OCI-LY1 (cell line): ENCODE results near the gene LAMA4.
"Not testable (repeated sequence)": the region's sequence is repeated elsewhere in the genome, so short reads cannot be mapped to it uniquely, and the experiment has no call there.

Experiments used
- H2AFZ ChIP-seq: fragments of 200-600 bp; sonication (generic), shearing (Covaris generic); 2 replicates; pipeline ENCODE4 v1.6.0; 2014; ENCODE audit warnings: antibody characterized with exemption, mild to moderate bottlenecking, low read length
- H3F3A ChIP-seq: fragments of 200-600 bp; sonication (generic), shearing (Covaris generic); 2 replicates; pipeline ENCODE4 v1.6.0; 2014; ENCODE audit warnings: mild to moderate bottlenecking, antibody characterized with exemption, low read length, moderate library complexity; ENCODE audit not compliant: insufficient read depth
- H3K27ac ChIP-seq: fragments of 200-600 bp; sonication (generic); 2 replicates; pipeline ENCODE4 v1.5.1; 2014; ENCODE audit warnings: low read length, mixed run types, mild to moderate bottlenecking, low read depth; ENCODE audit not compliant: poor library complexity, severe bottlenecking
- H3K27me3 ChIP-seq: fragments of 200-600 bp; sonication (generic); 2 replicates; pipeline ENCODE4 v1.6.0; 2014; ENCODE audit warnings: antibody characterized with exemption, mild to moderate bottlenecking, low read length, moderate library complexity; ENCODE audit not compliant: insufficient read depth
- H3K36me3 ChIP-seq: fragments of 200-600 bp; sonication (generic); 2 replicates; pipeline ENCODE4 v1.6.1; 2014; ENCODE audit warnings: mild to moderate bottlenecking, antibody characterized with exemption, low read length, moderate library complexity, mixed read lengths; ENCODE audit not compliant: insufficient read depth
- H3K4me1 ChIP-seq: fragments of 200-600 bp; sonication (generic); 2 replicates; pipeline ENCODE4 v1.5.1; 2014; ENCODE audit warnings: mild to moderate bottlenecking, low read length, moderate library complexity; ENCODE audit not compliant: insufficient read depth, severe bottlenecking
- H3K4me2 ChIP-seq: fragments of 200-600 bp; sonication (generic), shearing (Covaris generic); 2 replicates; pipeline ENCODE4 v1.6.1; 2014; ENCODE audit warnings: low read length
- H3K4me3 ChIP-seq: fragments of 200-600 bp; sonication (generic); 2 replicates; pipeline ENCODE4 v1.5.1; 2014; ENCODE audit warnings: low read length, low read depth, mild to moderate bottlenecking, mixed read lengths; ENCODE audit not compliant: poor library complexity, severe bottlenecking
- H3K79me2 ChIP-seq: fragments of 200-600 bp; shearing (Covaris generic); 2 replicates; pipeline ENCODE4 v1.6.1; 2016; ENCODE audit warnings: mixed run types, low read length, mixed read lengths; ENCODE audit not compliant: insufficient read depth
- H3K9ac ChIP-seq: fragments of 200-600 bp; sonication (generic), shearing (Covaris generic); 2 replicates; pipeline ENCODE4 v1.6.1; 2014; ENCODE audit warnings: mild to moderate bottlenecking, low read length, mixed read lengths
- H3K9me2 ChIP-seq: fragments of 200-600 bp; sonication (generic), shearing (Covaris generic); 2 replicates; pipeline ENCODE4 v1.6.1; 2014; ENCODE audit warnings: low read depth, mild to moderate bottlenecking, low read length, mixed read lengths
- H3K9me3 ChIP-seq: fragments of 200-600 bp; shearing (Covaris generic); 2 replicates; pipeline ENCODE4 v1.6.1; 2014; ENCODE audit warnings: low read length, mixed read lengths
- H4K20me1 ChIP-seq: fragments of 200-600 bp; sonication (generic), shearing (Covaris generic); 2 replicates; pipeline ENCODE4 v1.6.0; 2016; ENCODE audit warnings: mild to moderate bottlenecking, low read length; ENCODE audit not compliant: insufficient read depth
- EZH2 ChIP-seq: fragments of 200-600 bp; sonication (generic), shearing (Covaris generic); IDR thresholded peaks from 2 replicates; pipeline ENCODE4 v1.8.0; 2017; ENCODE audit warnings: borderline replicate concordance, mixed run types, mild to moderate bottlenecking, antibody characterized with exemption, low read length, moderate library complexity, mixed read lengths
- TF ChIP-seq, protein P1 (sequence below): fragments of 200-600 bp; sonication (generic), shearing (Covaris generic); IDR thresholded peaks from 2 replicates; pipeline ENCODE4 v1.5.1; 2017; ENCODE audit warnings: mild to moderate bottlenecking, antibody characterized with exemption, low read length, moderate library complexity, mixed read lengths

Gene LAMA4

DNA sequence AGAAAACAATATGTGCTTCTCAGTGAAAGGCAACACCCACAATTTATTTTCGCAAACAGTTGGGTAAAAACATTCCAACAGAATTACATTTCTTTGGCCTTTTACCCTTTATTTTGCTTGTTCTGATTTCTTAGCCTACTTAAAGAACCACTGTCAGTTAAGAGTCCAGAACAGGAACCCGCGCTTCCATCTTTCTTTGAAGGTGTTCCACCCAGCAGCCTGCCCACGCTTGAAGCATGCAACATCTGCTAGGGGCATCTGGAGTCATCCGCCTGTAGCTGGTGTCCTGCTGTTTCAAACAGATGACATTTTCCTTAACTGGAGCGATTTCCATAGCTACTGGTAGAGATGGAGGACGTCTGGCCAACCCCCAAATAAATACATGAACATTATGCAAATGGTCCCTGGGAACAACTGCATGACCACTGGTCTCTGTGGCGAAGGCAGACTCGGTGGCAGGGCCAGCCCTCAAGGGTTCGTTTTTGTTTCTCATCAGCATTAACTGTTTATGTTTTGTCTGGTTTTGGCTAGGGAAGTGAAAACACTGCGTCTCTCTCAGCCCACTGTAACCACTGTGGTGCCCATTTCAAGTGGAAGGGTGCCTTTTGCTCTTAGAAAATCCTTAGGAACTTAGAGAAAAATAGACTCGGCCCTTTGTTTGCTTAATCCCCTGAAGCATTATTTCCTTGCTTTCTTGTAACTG, 51.6 kb downstream of the LAMA4 start:
- H4K20me1 ChIP-seq: no peaks in the 10 kb centered on the region
- no peak overlapping the region for H3K9ac ChIP-seq
- H3F3A ChIP-seq: no peaks in the 10 kb centered on the region
- no peaks in the 10 kb centered on the region for H3K79me2 ChIP-seq
- no peaks in the 10 kb centered on the region for H3K4me1 ChIP-seq
- no peak overlapping the region for H3K4me3 ChIP-seq
- H3K9me3 ChIP-seq: no peaks in the 10 kb centered on the region
- H3K27ac ChIP-seq: no peak overlapping the region
- no peaks in the 10 kb centered on the region for H3K27me3 ChIP-seq
- H2AFZ ChIP-seq: no peak overlapping the region
- no peaks in the 10 kb centered on the region for H3K9me2 ChIP-seq
- H3K4me2 ChIP-seq: no peak overlapping the region
- H3K36me3 ChIP-seq: no peaks in the 10 kb centered on the region
- TF ChIP-seq, protein P1, sequence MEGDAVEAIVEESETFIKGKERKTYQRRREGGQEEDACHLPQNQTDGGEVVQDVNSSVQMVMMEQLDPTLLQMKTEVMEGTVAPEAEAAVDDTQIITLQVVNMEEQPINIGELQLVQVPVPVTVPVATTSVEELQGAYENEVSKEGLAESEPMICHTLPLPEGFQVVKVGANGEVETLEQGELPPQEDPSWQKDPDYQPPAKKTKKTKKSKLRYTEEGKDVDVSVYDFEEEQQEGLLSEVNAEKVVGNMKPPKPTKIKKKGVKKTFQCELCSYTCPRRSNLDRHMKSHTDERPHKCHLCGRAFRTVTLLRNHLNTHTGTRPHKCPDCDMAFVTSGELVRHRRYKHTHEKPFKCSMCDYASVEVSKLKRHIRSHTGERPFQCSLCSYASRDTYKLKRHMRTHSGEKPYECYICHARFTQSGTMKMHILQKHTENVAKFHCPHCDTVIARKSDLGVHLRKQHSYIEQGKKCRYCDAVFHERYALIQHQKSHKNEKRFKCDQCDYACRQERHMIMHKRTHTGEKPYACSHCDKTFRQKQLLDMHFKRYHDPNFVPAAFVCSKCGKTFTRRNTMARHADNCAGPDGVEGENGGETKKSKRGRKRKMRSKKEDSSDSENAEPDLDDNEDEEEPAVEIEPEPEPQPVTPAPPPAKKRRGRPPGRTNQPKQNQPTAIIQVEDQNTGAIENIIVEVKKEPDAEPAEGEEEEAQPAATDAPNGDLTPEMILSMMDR: no peak
- no peak for TF ChIP-seq EZH2

DNA sequence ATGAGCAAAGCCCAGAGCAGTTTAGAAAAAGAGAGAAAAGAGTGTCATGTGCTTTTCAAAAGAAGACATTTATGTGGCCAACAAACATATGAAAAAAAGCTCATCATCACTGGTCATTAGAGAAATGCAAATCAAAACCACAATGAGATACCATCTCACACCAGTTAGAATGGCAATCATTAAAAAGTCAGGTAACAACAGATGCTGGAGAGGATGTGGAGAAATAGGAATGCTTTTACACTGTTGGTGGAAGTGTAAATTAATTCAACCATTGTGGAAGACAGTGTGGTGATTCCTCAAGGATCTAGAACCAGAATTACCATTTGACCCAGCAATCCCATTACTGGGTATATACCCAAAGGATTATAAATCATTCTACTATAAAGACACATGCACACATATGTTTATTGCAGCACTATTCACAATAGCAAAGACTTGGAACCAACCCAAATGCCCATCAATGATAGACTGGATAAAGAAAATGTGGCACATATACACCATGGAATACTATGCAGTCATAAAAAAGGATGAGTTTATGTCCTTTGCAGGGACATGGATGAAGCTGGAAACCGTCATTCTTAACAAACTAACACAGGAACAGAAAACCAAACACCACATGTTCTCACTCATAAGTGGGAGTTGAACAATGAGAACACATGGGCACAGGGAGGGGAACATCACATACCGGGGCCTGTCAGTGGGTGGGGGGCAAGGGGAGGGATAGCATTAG, 54.0 kb downstream of the LAMA4 start:
- not testable (repeated sequence) for H3K4me2 ChIP-seq, H3K9me2 ChIP-seq, H3K4me1 ChIP-seq, H3K27ac ChIP-seq, H3K9ac ChIP-seq, H3F3A ChIP-seq, H3K79me2 ChIP-seq, H3K4me3 ChIP-seq, H2AFZ ChIP-seq, H4K20me1 ChIP-seq, H3K27me3 ChIP-seq, H3K36me3 ChIP-seq, H3K9me3 ChIP-seq

DNA sequence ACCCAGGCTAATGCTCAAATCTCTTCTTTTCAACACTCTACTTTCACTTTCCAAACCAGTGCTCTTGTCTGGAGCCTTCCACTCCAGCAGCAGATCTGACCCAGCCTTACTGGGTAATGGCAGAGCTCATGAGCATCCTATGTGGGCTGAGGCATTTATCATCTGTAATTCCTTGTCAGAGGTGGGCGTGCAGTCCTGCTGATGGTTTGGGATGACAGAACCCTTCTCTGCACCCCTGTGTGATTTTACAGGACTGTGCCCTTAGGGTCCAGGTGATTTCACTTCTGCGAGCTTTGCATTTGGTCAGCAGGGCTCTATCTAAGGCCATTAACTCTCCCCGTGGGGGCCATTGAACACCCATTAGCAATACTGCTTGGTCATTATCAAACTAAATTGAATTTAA, 55.4 kb downstream of the LAMA4 start:
- H4K20me1 ChIP-seq: no peaks in the 10 kb centered on the region
- H3K79me2 ChIP-seq: no peaks in the 10 kb centered on the region

More for the DNA sequence above, 55.4 kb downstream of the LAMA4 start:
- H3K4me3 ChIP-seq: no peak overlapping the region
- no peak overlapping the region for H3K4me2 ChIP-seq
- no peak overlapping the region for H3K9ac ChIP-seq
- no peaks in the 10 kb centered on the region for H3K4me1 ChIP-seq
- H3K36me3 ChIP-seq: no peaks in the 10 kb centered on the region
- H2AFZ ChIP-seq: no peak overlapping the region
- H3K9me2 ChIP-seq: no peaks in the 10 kb centered on the region
- TF ChIP-seq, protein P1: no peak
- no peak for TF ChIP-seq EZH2
- H3K27me3 ChIP-seq: no peaks in the 10 kb centered on the region
- no peak overlapping the region for H3K27ac ChIP-seq
- H3K9me3 ChIP-seq: no peaks in the 10 kb centered on the region
- H3F3A ChIP-seq: no peaks in the 10 kb centered on the region
